ENCODE measurements around the gene SPON2.

SPON2 gene

GRCh38 chr4:1208266-1208961 lies 36.0 kb upstream of the SPON2 start:
- no peak for FAIRE-seq

GRCh38 chr4:1207603-1208265 lies 35.4 kb upstream of the SPON2 start:
- FAIRE-seq, result no peak

- FAIRE-seq, result no peak
These were observed 34.7 kb upstream of the SPON2 start for GRCh38 chr4:1207157-1207470.

GRCh38 chr4:1206299-1207156 lies 34.1 kb upstream of the SPON2 start:
- FAIRE-seq, result no peak

- FAIRE-seq, result no peak
These were observed 33.4 kb upstream of the SPON2 start for GRCh38 chr4:1205586-1206298.

- no peak for FAIRE-seq
These were observed 32.6 kb upstream of the SPON2 start for GRCh38 chr4:1204828-1205585.

GRCh38 chr4:1204286-1204827 lies 32.0 kb upstream of the SPON2 start:
- FAIRE-seq, result no peak

- FAIRE-seq, result no peak
These were observed 30.7 kb upstream of the SPON2 start for GRCh38 chr4:1203026-1203616.

- FAIRE-seq, result no peak
These were observed 30.2 kb upstream of the SPON2 start for GRCh38 chr4:1202526-1203011.

GRCh38 chr4:1201851-1202525 lies 29.6 kb upstream of the SPON2 start:
- no peak for FAIRE-seq

- no peak for FAIRE-seq
These were observed 28.1 kb upstream of the SPON2 start for GRCh38 chr4:1200425-1201035.

GRCh38 chr4:1199556-1200331 lies 27.4 kb upstream of the SPON2 start:
- FAIRE-seq, result no peak

GRCh38 chr4:1198098-1198844 lies 25.9 kb upstream of the SPON2 start:
- FAIRE-seq, result no peak

GRCh38 chr4:1196421-1197183 lies 24.2 kb upstream of the SPON2 start:
- no peak for FAIRE-seq

GRCh38 chr4:1195891-1196401 lies 23.6 kb upstream of the SPON2 start:
- FAIRE-seq, result no peak

- FAIRE-seq, result no peak
These were observed 22.8 kb upstream of the SPON2 start for GRCh38 chr4:1195109-1195671.
